SJSA1 (cell line): ENCODE measurements around the gene NDUFAF8. TPM values are rescaled to one million over a fixed set of nuclear protein-coding genes. Genes with fewer than 3 reads are reported as not detected.

ENCODE experiments used
- DNase-seq, 2 experiments: peaks; one replicate each; pipeline ENCODE4 v3.0.0-alpha.2; 2015 to 2020; ENCODE audit warnings: low spot score in 2 of 2, low read depth in 1 of 2
- H3K27ac ChIP-seq: fragments of 250-450 bp; sonication (Bioruptor Pico); 2 replicates; pipeline ENCODE4 v1.5.1; 2020; ENCODE audit warnings: mild to moderate bottlenecking, moderate library complexity
- H3K27me3 ChIP-seq: fragments of 250-450 bp; sonication (Bioruptor Pico); replicated peaks from 2 replicates; pipeline ENCODE4 v1.5.1; 2020; ENCODE audit warnings: mild to moderate bottlenecking, moderate library complexity
- H3K36me3 ChIP-seq: fragments of 250-450 bp; sonication (Bioruptor Pico); 2 replicates; pipeline ENCODE4 v1.5.1; 2020; ENCODE audit warnings: mild to moderate bottlenecking
- H3K4me1 ChIP-seq: fragments of 250-450 bp; sonication (Bioruptor Pico); replicated peaks from 2 replicates; pipeline ENCODE4 v1.6.1; 2021; ENCODE audit warnings: mild to moderate bottlenecking
- H3K4me3 ChIP-seq: fragments of 250-450 bp; sonication (Bioruptor Pico); 2 replicates; pipeline ENCODE4 v1.5.1; 2020; ENCODE audit warnings: mild to moderate bottlenecking
- H3K9me3 ChIP-seq: fragments of 250-450 bp; sonication (Bioruptor Pico); replicated peaks from 2 replicates; pipeline ENCODE4 v1.5.1; 2020; ENCODE audit warnings: mild to moderate bottlenecking
- total RNA-seq: library from RNA; depleted of rRNA; stranded (reverse); fragments of >200 nt; shearing (Covaris generic); gene quantifications from 2 replicates; pipeline ENCODE4 v1.2.3, GENCODE V29; 2014

The NDUFAF8 gene
- total RNA-seq, 1 experiment from 2014 or later, result 74.0 TPM

DNA sequence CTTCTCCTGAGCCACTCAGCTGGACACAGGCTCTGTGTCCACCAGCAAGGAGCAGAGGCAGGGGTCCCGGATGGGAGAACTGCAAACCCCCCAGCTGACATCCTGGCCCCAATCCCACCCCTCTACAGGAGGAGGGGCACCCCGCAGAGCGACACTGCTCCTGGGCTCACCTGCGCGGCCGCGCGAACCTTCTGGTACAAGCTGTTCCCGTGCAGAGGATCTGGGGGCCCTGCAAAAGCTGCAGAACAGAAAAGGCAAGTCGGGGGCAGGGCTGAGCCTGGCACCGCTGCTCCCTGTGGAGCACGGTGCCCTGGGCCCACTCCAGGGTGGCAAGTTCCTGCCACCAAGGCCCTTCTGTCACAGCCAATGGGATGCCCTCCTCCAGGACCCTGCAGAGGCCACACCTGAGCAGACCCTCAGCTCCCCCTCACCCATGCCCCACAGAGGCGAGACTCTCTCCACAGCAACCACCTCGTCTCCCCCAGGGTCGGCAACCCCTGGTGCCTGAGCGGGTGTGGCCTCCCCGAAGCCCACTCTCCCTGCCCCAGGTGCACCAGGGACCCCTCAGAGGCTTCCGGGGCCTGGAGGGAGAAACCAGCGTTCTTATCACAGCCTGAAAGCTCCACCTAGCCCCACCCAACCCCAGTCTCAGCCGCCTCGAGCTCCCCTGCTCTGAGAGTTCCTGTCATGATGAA is 5.2 kb upstream of the NDUFAF8 start:
- Histone ChIP-seq H3K4me1 (peaks cover 9% of the 10 kb centered on the region), H3K36me3 (peaks cover 60% of the 10 kb centered on the region), H3K27ac (no peak overlapping the region), H3K4me3 (no peak overlapping the region), H3K9me3 (no peaks in the 10 kb centered on the region), H3K27me3 (no peaks in the 10 kb centered on the region)
- DNase-seq, result no peak

DNA sequence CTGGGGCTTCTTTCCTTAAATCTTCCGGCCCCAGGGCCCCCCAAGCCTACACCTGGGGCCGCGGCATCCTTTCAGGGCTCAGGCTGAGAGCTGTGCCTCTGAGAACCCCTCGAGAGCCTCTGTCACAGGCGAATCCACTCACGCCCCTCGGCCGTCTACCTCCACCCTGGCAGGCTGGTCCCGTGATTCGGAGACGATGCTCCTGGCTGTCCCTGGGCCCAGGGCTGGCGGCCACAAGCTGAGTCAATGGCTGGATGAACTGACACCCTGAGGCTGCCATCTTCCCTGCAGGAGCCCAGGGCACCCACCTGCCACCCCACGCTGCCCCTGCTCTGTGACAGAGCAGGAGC is 4.6 kb upstream of the NDUFAF8 start:
- no peak overlapping the region for H3K4me3 ChIP-seq
- peaks cover 9% of the 10 kb centered on the region for H3K4me1 ChIP-seq
- no peaks in the 10 kb centered on the region for H3K27me3 ChIP-seq
- H3K36me3 ChIP-seq, result peaks cover 61% of the 10 kb centered on the region
- no peaks in the 10 kb centered on the region for H3K9me3 ChIP-seq
- no peak overlapping the region for H3K27ac ChIP-seq
- DNase-seq, result no peak

DNA sequence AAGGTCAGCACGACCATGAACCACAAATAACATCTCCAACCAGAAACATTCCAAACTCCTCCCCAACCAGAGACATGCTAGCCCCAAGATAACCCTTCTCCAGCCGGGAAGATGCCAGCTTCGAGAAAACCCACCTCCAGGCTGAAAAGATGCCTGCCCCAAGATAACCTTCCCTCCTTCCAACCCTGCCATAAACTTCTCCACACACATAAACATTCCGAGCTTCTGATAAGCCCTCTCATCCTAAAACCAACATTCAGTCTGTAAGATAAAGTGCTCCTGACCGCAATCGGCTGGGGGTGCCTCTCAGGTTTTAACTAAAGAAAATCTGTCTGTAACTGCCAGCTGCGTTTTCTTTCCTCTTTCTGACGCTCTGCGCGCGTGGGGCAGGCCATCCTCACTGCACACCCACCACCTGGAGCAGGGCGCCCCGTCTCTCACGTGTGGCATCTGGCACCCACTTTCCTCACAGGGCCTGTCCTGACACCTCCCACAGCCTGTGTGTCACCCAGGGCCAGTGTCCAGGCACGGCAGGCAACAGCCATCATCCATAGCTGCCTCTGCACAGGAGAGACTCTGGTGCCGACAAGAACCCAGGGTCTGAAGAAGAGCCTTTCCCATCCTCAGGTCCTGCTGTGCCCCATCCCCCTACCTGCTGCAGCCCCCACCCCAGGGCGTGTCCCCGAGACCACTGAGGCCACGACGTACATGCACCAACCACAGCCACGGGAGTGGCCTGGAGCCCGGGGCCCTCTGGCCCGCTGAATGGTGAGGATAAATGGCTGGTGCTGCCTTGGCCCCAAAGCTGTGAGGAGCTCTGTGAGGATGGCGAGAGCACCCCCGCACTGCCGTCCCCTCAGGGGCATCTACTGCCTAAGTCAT is 3.9 kb upstream of the NDUFAF8 start:
- DNase-seq, result no peak
- no peak overlapping the region for H3K27ac ChIP-seq
- H3K36me3 ChIP-seq, result peaks cover 58% of the 10 kb centered on the region
- no peaks in the 10 kb centered on the region for H3K27me3 ChIP-seq
- H3K9me3 ChIP-seq, result no peaks in the 10 kb centered on the region
- peaks cover 14% of the 10 kb centered on the region for H3K4me1 ChIP-seq
- no peak overlapping the region for H3K4me3 ChIP-seq

DNA sequence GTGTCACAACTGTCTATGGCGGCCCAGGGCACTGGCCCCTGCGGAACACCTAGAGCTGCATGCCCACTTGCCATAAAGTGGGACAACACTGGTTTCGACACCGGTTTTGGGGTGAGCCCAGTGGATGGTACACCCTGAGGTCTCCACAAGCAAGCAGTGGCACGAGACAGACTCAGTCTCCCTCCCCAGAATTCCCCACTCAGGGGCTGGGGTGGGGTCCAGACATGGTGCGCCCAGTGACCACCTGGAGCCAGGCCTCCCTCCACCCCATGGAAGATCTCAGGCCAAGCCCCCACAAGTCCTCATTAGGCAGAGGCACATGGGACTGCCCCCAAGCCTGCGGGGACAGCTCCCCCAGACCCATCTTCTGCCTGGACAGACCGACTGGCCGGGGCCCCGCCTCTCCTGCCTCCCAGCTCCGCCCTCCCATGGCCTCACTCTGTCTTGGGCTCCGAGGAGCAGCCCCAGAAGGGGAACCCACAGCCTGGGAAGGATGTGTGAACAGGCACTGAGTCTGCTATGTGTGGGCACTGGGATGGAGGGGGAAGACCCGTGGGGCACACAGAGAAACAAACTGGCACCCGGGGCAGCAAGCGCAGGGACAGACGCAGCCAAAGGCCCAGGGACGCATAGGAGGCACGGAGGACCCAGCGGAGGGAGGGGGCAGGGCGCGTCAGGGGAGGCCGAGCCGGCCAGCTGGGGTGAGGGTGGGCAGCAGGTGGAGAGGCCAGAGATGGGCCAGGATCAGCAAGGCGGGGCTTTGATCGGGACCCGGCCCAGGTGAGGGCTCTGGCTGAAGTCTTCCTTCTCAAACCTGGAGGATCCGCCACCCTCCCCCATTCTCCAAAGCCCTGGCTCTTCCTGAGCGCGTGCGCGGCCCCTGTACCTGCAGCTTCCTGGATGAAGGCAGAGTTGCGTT is 3.0 kb upstream of the NDUFAF8 start:
- no peak for DNase-seq
- Histone ChIP-seq H3K27ac (no peak overlapping the region), H3K4me1 (peaks cover 16% of the 10 kb centered on the region), H3K36me3 (peaks cover 54% of the 10 kb centered on the region), H3K9me3 (no peaks in the 10 kb centered on the region), H3K4me3 (no peak overlapping the region), H3K27me3 (no peaks in the 10 kb centered on the region)

DNA sequence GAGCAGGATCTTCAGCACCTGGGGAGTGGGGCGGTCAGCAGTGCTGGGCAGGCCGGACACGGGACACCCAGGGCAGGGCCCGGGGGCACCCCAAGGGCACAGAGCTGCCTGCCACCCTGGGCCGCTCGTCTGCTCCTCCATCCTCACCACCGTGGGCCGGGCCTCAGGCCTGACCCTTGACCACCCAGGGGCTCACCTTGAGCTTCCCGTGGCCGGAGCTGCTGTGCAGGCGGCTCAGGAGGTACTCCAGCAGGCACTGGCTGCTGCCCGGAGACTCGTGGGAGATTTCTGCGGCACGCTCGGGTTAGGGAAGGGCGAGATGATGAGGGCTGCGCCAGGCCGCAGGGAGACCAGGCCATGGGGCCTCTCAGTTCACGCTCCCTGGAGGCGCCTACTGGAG is 2.3 kb upstream of the NDUFAF8 start:
- Histone ChIP-seq H3K9me3 (no peaks in the 10 kb centered on the region), H3K27me3 (no peaks in the 10 kb centered on the region), H3K27ac (no peak overlapping the region), H3K4me1 (peaks cover 16% of the 10 kb centered on the region), H3K36me3 (peaks cover 54% of the 10 kb centered on the region), H3K4me3 (no peak overlapping the region)
- no peak for DNase-seq

DNA sequence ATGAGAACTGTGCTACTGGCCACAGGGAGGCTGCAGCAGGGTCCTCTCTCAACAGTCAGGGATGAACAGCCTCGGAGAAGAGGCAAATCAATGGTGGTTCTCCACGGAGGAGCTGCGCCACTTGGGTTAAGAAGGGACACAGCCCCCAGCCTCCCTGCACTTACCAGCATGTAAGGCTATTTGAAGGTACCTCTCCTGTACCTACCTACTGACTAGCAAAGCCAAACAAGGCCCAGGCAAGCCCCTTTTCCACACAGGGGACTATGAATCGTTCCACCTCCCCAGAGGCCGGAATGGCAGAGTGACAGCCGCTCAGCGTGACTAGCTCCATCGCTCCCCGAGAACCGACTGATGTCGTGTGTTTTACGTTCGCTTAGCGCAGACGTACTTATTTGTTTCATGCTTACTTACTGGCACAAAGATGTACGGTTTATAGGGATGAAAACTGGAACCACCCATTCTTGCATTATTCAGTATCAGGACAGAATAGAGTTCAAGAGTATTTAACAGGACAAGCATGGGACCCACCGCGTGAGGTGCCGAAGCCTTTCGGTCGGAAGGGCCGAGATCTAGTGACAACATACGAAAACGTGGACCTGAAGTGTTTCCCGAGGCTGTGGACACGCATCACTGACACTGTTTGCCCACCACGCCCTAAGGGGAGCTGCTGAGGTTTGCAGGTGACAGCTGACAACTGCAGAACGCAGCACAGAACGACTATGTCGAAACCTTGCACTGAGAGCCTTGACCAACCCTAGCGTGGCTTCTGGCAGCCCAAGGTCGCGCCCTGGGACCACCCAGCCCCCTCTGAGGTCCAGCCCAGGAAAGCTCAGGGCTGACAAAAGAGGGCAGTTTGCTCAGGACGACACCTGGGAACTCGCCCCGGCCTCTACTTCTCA is 1.3 kb upstream of the NDUFAF8 start:
- no peaks in the 10 kb centered on the region for H3K9me3 ChIP-seq
- H3K4me1 ChIP-seq, result peaks cover 16% of the 10 kb centered on the region
- H3K4me3 ChIP-seq, result peak overlapping the region; percentile 95
- DNase-seq, result no peak
- no peak overlapping the region for H3K27ac ChIP-seq
- H3K36me3 ChIP-seq, result peaks cover 51% of the 10 kb centered on the region
- H3K27me3 ChIP-seq, result no peaks in the 10 kb centered on the region

DNA sequence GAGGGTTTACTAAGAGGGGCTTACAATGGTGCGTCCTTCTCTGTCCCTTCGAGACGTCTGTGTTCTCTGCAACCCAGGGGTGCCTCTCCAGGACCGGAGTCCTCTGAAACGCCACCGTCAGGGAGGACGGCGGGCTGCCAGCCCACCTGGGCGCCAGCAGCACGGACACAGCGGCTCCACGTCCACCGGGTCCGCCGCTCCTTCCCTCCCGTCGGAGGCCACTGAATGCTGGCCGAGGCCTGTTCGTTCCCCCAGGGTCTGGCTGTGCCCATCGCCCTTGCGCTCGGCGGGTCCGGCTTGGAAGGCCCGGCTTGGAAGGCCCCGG is 666 bp upstream of the NDUFAF8 start:
- DNase-seq, result peak in 1 of 2 experiments; percentile 40
- H3K4me1 ChIP-seq, result peaks cover 16% of the 10 kb centered on the region
- peak overlapping the region; percentile 95 for H3K4me3 ChIP-seq

DNA sequence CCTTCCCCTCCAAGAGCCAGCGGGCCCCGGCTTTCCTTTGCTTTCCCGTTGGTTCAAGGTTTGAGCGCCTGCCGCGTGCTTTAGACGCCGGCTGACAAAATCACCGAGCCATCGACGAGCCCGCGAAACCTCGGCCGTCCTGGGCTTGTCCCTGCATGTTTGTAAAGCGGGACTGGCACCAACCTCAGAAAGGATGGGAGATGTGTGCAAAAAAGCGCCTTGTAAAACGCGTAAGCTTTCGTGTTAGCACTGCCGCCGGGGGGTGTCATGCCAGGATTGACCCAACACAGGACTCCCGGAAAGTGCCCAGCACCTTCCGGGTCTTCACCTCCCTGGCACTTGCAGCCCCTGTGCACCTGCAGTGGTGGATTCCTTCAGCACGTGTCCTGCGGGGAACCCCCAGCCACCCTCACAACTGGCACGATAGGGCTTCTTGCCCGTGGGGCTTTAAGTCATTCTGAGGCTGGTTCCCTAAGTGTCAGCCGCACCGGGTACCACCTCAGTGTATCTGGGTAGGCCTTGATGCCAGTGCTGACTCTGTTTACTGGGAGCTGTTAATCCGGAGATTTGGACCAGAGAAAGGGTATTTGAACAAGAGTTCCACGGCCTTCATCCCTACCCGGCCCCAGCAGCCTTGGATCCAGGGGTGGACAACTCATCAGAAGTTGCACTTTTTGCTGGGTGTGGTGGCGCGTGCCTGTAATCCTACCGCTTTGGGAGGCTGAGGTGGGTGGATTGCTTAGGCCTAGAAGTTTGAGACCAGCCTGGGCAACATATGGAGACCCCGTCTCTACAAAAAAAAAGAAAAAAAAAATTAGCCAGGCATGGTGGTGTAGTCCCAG is 817 bp downstream of the NDUFAF8 start:
- Histone ChIP-seq H3K27ac (peak overlapping the region; percentile 61), H3K9me3 (no peaks in the 10 kb centered on the region), H3K36me3 (peaks cover 52% of the 10 kb centered on the region), H3K4me3 (peak overlapping the region; percentile 95), H3K4me1 (peaks cover 22% of the 10 kb centered on the region), H3K27me3 (no peaks in the 10 kb centered on the region)
- DNase-seq, result no peak

More for the DNA sequence above, 666 bp upstream of the NDUFAF8 start:
- no peaks in the 10 kb centered on the region for H3K27me3 ChIP-seq
- H3K27ac ChIP-seq, result peak overlapping the region; percentile 39
- no peaks in the 10 kb centered on the region for H3K9me3 ChIP-seq
- H3K36me3 ChIP-seq, result peaks cover 48% of the 10 kb centered on the region

DNA sequence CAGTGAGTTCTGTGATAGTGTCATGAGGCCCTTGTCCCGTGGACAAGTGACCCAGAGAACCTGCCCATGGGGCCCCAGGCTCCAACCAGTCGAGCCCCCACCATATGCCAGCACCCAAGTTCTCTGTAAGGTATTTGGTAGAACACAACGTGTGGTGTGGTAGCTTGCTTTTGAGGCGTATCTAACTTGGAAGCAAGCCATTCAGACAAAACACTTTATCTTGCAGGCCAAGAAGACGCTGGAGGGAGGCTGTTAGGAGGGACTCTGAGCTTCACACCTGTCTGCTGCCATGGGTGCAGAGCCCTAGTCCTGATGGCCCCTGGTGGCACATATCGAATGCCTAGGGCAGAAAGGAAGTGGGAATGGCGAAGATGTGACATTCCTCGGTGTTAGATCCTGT is 1.6 kb downstream of the NDUFAF8 start:
- peaks cover 23% of the 10 kb centered on the region for H3K4me1 ChIP-seq
- no peak for DNase-seq
- H3K27me3 ChIP-seq, result no peaks in the 10 kb centered on the region
- H3K36me3 ChIP-seq, result peaks cover 60% of the 10 kb centered on the region
- no peaks in the 10 kb centered on the region for H3K9me3 ChIP-seq
- H3K27ac ChIP-seq, result no peak overlapping the region
- no peak overlapping the region for H3K4me3 ChIP-seq

DNA sequence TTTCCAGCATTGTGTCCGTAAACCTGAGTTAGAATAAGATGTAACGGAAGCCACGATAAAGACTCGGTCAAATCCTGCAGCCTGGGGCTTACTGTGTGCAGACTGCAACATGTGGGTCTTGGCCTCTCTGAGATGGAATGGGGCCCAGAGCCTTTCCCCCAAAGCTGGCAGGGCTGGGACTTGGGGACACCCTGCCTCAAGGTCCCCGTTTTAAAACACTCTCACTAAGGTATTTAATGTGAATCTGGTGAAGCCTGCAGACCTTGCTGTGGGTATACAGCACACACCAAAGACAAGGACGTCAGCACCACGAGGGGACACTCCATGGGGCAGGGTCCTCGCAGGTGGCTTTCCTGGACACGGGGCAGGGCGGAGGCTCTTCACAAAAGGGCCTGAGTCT is 2.1 kb downstream of the NDUFAF8 start:
- no peak for DNase-seq
- Histone ChIP-seq H3K36me3 (peaks cover 60% of the 10 kb centered on the region), H3K4me3 (no peak overlapping the region), H3K27me3 (no peaks in the 10 kb centered on the region), H3K9me3 (no peaks in the 10 kb centered on the region), H3K27ac (no peak overlapping the region), H3K4me1 (peaks cover 23% of the 10 kb centered on the region)

DNA sequence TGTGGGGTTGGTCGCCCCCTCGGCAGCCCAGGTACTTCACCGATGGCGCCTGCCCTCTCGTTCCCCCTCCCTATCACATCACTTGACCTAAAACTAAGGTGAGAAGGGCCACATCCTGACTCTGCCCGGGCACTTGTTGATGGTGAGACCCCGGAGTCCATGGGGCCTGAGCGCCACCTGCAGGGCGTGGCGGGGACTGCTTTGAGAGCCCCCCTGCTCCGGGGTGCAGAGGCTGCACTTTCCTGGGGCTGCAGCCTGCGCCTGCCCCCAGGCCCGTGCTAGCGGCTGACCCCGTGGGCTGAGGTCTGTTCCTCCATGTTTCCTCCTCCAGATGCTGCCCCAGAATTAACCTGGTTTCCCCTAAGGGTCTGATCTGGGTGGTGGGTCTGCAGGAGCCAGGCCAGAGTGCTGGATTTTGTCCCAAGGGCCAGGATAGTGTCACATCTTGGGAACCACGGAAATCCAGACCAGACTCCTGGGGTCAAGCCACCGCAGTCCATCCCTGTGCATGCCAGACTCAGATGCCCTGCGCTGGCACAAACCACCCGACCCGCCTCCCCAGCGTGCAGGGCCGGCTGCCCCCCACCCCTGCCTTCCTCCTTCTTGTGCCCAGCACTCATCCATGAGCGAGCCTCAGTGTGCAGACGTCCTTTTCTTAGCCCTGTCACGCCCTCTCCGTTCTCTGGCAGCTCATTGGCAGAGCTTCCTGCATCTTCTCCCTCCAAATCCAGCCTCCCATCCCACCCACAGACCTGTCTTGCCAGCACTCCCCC is 2.7 kb downstream of the NDUFAF8 start:
- no peak overlapping the region for H3K27ac ChIP-seq
- peaks cover 23% of the 10 kb centered on the region for H3K4me1 ChIP-seq
- DNase-seq, result peak in 1 of 2 experiments; percentile 57
- no peak overlapping the region for H3K4me3 ChIP-seq
- H3K36me3 ChIP-seq, result peaks cover 67% of the 10 kb centered on the region
- H3K27me3 ChIP-seq, result no peaks in the 10 kb centered on the region
- no peaks in the 10 kb centered on the region for H3K9me3 ChIP-seq
